Liver (tissue), 9 donors: ENCODE results near the gene ASPHD2. TPM values are rescaled to one million over a fixed set of nuclear protein-coding genes. Genes with fewer than 3 reads are reported as not detected.

Experiments
- DNase-seq: peaks from one replicate; pipeline ENCODE4 v3.0.0-alpha.2; 2017; ENCODE audit warnings: low spot score
- H3K27ac ChIP-seq, 2 donors: one replicate each; pipeline ENCODE4 v1.7.0; 2013; ENCODE audit warnings: inconsistent platforms in 2 of 2, low read length in 2 of 2, control low read depth in 1 of 2, low read depth in 1 of 2, mild to moderate bottlenecking in 1 of 2
- H3K27me3 ChIP-seq, 4 donors: one replicate each; pipeline versions ENCODE4 v1.6.1 to v1.7.0; 2013; ENCODE audit warnings: low read length in 3 of 4, inconsistent platforms in 1 of 4, mild to moderate bottlenecking in 1 of 4, moderate library complexity in 1 of 4; ENCODE audit not compliant: control insufficient read depth in 4 of 4, insufficient read depth in 4 of 4
- H3K36me3 ChIP-seq, 4 donors: one replicate each; pipeline versions ENCODE4 v1.6.1 to v1.7.0; 2013; ENCODE audit warnings: low read length in 3 of 4, mild to moderate bottlenecking in 3 of 4, low read depth in 1 of 4, moderate library complexity in 1 of 4; ENCODE audit not compliant: control insufficient read depth in 4 of 4, insufficient read depth in 3 of 4
- H3K4me1 ChIP-seq, 4 donors: one replicate each; pipeline versions ENCODE4 v1.6.1 to v1.7.0; 2013; ENCODE audit warnings: low read length in 3 of 4, mild to moderate bottlenecking in 3 of 4, moderate library complexity in 1 of 4; ENCODE audit not compliant: control insufficient read depth in 4 of 4, insufficient read depth in 4 of 4
- H3K4me3 ChIP-seq, 3 donors: one replicate each; pipeline versions ENCODE4 v1.6.1 to v1.7.0; 2013; ENCODE audit warnings: low read length in 3 of 3, control low read depth in 1 of 3, low read depth in 1 of 3, mild to moderate bottlenecking in 1 of 3
- H3K9ac ChIP-seq, 2 donors: one replicate each; pipeline ENCODE4 v1.7.0; 2013; ENCODE audit warnings: low read length in 2 of 2, mild to moderate bottlenecking in 2 of 2, moderate library complexity in 2 of 2, control low read depth in 1 of 2, low read depth in 1 of 2
- H3K9me3 ChIP-seq, 4 donors: one replicate each; pipeline versions ENCODE4 v1.6.1 to v1.7.0; 2013; ENCODE audit warnings: low read length in 3 of 4; ENCODE audit not compliant: control insufficient read depth in 4 of 4
- ATF3 ChIP-seq: IDR thresholded peaks from 2 replicates; pipeline ENCODE4 v1.6.1; 2016; ENCODE audit warnings: antibody characterized with exemption
- CTCF ChIP-seq: fragments of 150-350 bp; IDR thresholded peaks from 2 replicates; pipeline ENCODE4 v1.5.1; 2017; ENCODE audit warnings: improper control_type of control experiment, low read depth, low read length; ENCODE audit not compliant: missing input control
- EGR1 ChIP-seq, 2 donors: IDR thresholded peaks; 2 replicates each; pipeline ENCODE4 v1.6.1; 2016 to 2018; ENCODE audit warnings: antibody characterized with exemption in 2 of 2, low read depth in 2 of 2
- FOXA1 ChIP-seq: IDR thresholded peaks from 2 replicates; pipeline ENCODE4 v1.6.1; 2016; ENCODE audit warnings: antibody characterized with exemption
- FOXA2 ChIP-seq: IDR thresholded peaks from 2 replicates; pipeline ENCODE4 v1.6.1; 2016; ENCODE audit warnings: antibody characterized with exemption
- GABPA ChIP-seq, 2 donors: IDR thresholded peaks in 1 of 2; conservative IDR thresholded peaks in 1 of 2; 2 replicates each; pipeline ENCODE4 v1.6.1; 2016; ENCODE audit warnings: antibody characterized with exemption in 2 of 2, mild to moderate bottlenecking in 1 of 2, moderate library complexity in 1 of 2
- HNF4A ChIP-seq, 2 donors: conservative IDR thresholded peaks; 2 replicates each; pipeline ENCODE4 v1.6.1; 2016; ENCODE audit warnings: antibody characterized with exemption in 2 of 2, mild to moderate bottlenecking in 2 of 2
- HNF4G ChIP-seq: IDR thresholded peaks from 2 replicates; pipeline ENCODE4 v1.6.1; 2016; ENCODE audit warnings: antibody characterized with exemption
- JUND ChIP-seq, 2 donors: IDR thresholded peaks; 2 replicates each; pipeline ENCODE4 v1.6.1; 2016; ENCODE audit warnings: antibody characterized with exemption in 2 of 2
- MAX ChIP-seq: IDR thresholded peaks from 2 replicates; pipeline ENCODE4 v1.6.1; 2016; ENCODE audit warnings: antibody characterized with exemption
- NR2F2 ChIP-seq: IDR thresholded peaks from 2 replicates; pipeline ENCODE4 v1.6.1; 2016; ENCODE audit warnings: antibody characterized with exemption
- RAD21 ChIP-seq, 2 donors: IDR thresholded peaks; 2 replicates each; pipeline ENCODE4 v1.6.1; 2016; ENCODE audit warnings: antibody characterized with exemption in 2 of 2, mild to moderate bottlenecking in 2 of 2
- RXRA ChIP-seq, 2 donors: IDR thresholded peaks; 2 replicates each; pipeline ENCODE4 v1.6.1; 2017 to 2018; ENCODE audit warnings: antibody characterized with exemption in 2 of 2, mild to moderate bottlenecking in 1 of 2
- SP1 ChIP-seq: IDR thresholded peaks from 2 replicates; pipeline ENCODE4 v1.6.1; 2018; ENCODE audit warnings: antibody characterized with exemption, mild to moderate bottlenecking
- TAF1 ChIP-seq: conservative IDR thresholded peaks from 2 replicates; pipeline ENCODE4 v1.6.1; 2016; ENCODE audit warnings: antibody characterized with exemption, mild to moderate bottlenecking
- YY1 ChIP-seq: IDR thresholded peaks from 2 replicates; pipeline ENCODE4 v1.6.1; 2016; ENCODE audit warnings: antibody characterized with exemption, mild to moderate bottlenecking
- WGBS: extraction: QIAGEN DNeasy Blood & Tissue Kit; methylation state at CpG from one replicate; pipeline ENCODE4 v1.1.7; 2013; 5-methylcytosine and 5-hydroxymethylcytosine counted together
- polyA plus RNA-seq, 2 donors: library from polyadenylated mRNA; stranded (reverse) in 1 of 2; unstranded in 1 of 2; fragments of 200-250 nt in 1 of 2; fragments of >200 nt in 1 of 2; fragmentation: Nextera tagmentation in 1 of 2; extraction: Ambion mirVana in 1 of 2; gene quantifications; one replicate each; pipeline versions ENCODE4 v1.2.1 to v1.2.3, GENCODE V29; 2013 to 2015
- total RNA-seq, 2 donors: library from RNA; depleted of rRNA; stranded (reverse); fragments of >200 nt; gene quantifications; one replicate each; pipeline ENCODE4 v1.2.3, GENCODE V29; 2014
- TF ChIP-seq, protein P1 (sequence below): IDR thresholded peaks from 2 replicates; pipeline ENCODE4 v1.6.1; 2016; ENCODE audit warnings: antibody characterized with exemption, mild to moderate bottlenecking
- TF ChIP-seq, protein P2 (sequence below): IDR thresholded peaks from 2 replicates; pipeline ENCODE4 v1.6.1; 2016; ENCODE audit warnings: antibody characterized with exemption
- donor health status: healthy.
- donor health status: healthy.
- donor health status: healthy.
- donor health status: healthy.
- donor health status: healthy.

The ASPHD2 gene
- total and polyA plus RNA-seq, 4 donors, result 0.12 to 0.47 (median 0.18) TPM

GRCh38 chr22:26460202-26460601 lies 31.1 kb downstream of the ASPHD2 start:
- 94% methylated on average over 6 of the region's 6 CpGs for WGBS
- TF ChIP-seq EGR1 (IDR thresholded peaks at IDR 0.05; ENCODE audit: low read depth in 2 of 2) (no peak), GABPA (IDR thresholded peaks at IDR 0.05 in 1 of 2, conservative IDR thresholded peaks at IDR 0.05 in 1 of 2) (no peak), ATF3 (no peak), SP1 (no peak), NR2F2 (no peak), TAF1 (no peak), YY1 (no peak), FOXA2 (no peak), HNF4A (conservative IDR thresholded peaks at IDR 0.05) (no peak)
- TF ChIP-seq, protein P1, sequence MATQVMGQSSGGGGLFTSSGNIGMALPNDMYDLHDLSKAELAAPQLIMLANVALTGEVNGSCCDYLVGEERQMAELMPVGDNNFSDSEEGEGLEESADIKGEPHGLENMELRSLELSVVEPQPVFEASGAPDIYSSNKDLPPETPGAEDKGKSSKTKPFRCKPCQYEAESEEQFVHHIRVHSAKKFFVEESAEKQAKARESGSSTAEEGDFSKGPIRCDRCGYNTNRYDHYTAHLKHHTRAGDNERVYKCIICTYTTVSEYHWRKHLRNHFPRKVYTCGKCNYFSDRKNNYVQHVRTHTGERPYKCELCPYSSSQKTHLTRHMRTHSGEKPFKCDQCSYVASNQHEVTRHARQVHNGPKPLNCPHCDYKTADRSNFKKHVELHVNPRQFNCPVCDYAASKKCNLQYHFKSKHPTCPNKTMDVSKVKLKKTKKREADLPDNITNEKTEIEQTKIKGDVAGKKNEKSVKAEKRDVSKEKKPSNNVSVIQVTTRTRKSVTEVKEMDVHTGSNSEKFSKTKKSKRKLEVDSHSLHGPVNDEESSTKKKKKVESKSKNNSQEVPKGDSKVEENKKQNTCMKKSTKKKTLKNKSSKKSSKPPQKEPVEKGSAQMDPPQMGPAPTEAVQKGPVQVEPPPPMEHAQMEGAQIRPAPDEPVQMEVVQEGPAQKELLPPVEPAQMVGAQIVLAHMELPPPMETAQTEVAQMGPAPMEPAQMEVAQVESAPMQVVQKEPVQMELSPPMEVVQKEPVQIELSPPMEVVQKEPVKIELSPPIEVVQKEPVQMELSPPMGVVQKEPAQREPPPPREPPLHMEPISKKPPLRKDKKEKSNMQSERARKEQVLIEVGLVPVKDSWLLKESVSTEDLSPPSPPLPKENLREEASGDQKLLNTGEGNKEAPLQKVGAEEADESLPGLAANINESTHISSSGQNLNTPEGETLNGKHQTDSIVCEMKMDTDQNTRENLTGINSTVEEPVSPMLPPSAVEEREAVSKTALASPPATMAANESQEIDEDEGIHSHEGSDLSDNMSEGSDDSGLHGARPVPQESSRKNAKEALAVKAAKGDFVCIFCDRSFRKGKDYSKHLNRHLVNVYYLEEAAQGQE, result no peak
- DNase-seq, result no peak
- Histone ChIP-seq H3K27ac (no peak overlapping the region), H3K9me3 (no peaks in the 10 kb centered on the region), H3K27me3 (no peaks in the 10 kb centered on the region), H3K4me1 (peaks cover 0 to 9% (median 2%) of the 10 kb centered on the region in 4 donors), H3K36me3 (peaks cover 14 to 59% (median 23%) of the 10 kb centered on the region in 4 donors), H3K4me3 (no peak overlapping the region), H3K9ac (no peak overlapping the region)

GRCh38 chr22:26461188-26461810 lies 32.2 kb downstream of the ASPHD2 start:
- WGBS, result 42% methylated on average over 3 of the region's 3 CpGs
- Histone ChIP-seq H3K9me3 (no peaks in the 10 kb centered on the region), H3K36me3 (peaks cover 15 to 67% (median 32%) of the 10 kb centered on the region in 4 donors), H3K9ac (no peak overlapping the region), H3K4me1 (peaks cover 0 to 9% (median 2%) of the 10 kb centered on the region in 4 donors), H3K27ac (no peak overlapping the region), H3K27me3 (no peaks in the 10 kb centered on the region), H3K4me3 (no peak overlapping the region)
- DNase-seq, result peak; percentile 74
- peak; percentile 68 to 76 for TF ChIP-seq RAD21 (IDR thresholded peaks at IDR 0.05)
- no peak for TF ChIP-seq NR2F2
- TF ChIP-seq, protein P2, sequence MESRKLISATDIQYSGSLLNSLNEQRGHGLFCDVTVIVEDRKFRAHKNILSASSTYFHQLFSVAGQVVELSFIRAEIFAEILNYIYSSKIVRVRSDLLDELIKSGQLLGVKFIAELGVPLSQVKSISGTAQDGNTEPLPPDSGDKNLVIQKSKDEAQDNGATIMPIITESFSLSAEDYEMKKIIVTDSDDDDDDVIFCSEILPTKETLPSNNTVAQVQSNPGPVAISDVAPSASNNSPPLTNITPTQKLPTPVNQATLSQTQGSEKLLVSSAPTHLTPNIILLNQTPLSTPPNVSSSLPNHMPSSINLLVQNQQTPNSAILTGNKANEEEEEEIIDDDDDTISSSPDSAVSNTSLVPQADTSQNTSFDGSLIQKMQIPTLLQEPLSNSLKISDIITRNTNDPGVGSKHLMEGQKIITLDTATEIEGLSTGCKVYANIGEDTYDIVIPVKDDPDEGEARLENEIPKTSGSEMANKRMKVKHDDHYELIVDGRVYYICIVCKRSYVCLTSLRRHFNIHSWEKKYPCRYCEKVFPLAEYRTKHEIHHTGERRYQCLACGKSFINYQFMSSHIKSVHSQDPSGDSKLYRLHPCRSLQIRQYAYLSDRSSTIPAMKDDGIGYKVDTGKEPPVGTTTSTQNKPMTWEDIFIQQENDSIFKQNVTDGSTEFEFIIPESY, result no peak
- no peak for TF ChIP-seq SP1
- peak; percentile 59 for TF ChIP-seq CTCF
- TF ChIP-seq RXRA (IDR thresholded peaks at IDR 0.05), result no peak
- no peak for TF ChIP-seq TAF1
- no peak for TF ChIP-seq YY1
- no peak for TF ChIP-seq EGR1 (IDR thresholded peaks at IDR 0.05; ENCODE audit: low read depth in 2 of 2)
- TF ChIP-seq, protein P1, result no peak
- TF ChIP-seq MAX, result no peak
- peak in 1 of 2 donors; percentile 14 for TF ChIP-seq HNF4A (conservative IDR thresholded peaks at IDR 0.05)
- no peak for TF ChIP-seq HNF4G
- TF ChIP-seq JUND (IDR thresholded peaks at IDR 0.05), result no peak
- no peak for TF ChIP-seq ATF3
- no peak for TF ChIP-seq GABPA (IDR thresholded peaks at IDR 0.05 in 1 of 2, conservative IDR thresholded peaks at IDR 0.05 in 1 of 2)
- TF ChIP-seq FOXA2, result no peak
- no peak for TF ChIP-seq FOXA1
